Erythroblast (primary cell): ENCODE data around the gene CAPN5.

ENCODE experiments used
- GATA1 ChIP-seq: IDR thresholded peaks from 2 replicates; pipeline ENCODE4 v1.6.1; 2011; ENCODE audit warnings: low read depth, mild to moderate bottlenecking, control low read depth, low read length, moderate library complexity
- POLR2A ChIP-seq: IDR thresholded peaks from 2 replicates; pipeline ENCODE4 v1.6.1; 2011; ENCODE audit warnings: mild to moderate bottlenecking, low read length

- TF ChIP-seq POLR2A (no peak), GATA1 (no peak)
Measured at GRCh38 chr11:77113382-77114088, 46.8 kb downstream of the CAPN5 start.
